Stimulated activated naive CD4-positive, alpha-beta T cell treated with Interleukin-2 at 50 U/mL for 16 hours (primary cell): ENCODE measurements around the gene ACSF2.
"Not testable (repeated sequence)": the region's sequence is repeated elsewhere in the genome, so short reads cannot be mapped to it uniquely, and the experiment has no call there.

Experiments used
- DNase-seq: peaks from one replicate; lab custom pipeline; 2025; lab: John Stamatoyannopoulos, UW

The ACSF2 gene

DNA sequence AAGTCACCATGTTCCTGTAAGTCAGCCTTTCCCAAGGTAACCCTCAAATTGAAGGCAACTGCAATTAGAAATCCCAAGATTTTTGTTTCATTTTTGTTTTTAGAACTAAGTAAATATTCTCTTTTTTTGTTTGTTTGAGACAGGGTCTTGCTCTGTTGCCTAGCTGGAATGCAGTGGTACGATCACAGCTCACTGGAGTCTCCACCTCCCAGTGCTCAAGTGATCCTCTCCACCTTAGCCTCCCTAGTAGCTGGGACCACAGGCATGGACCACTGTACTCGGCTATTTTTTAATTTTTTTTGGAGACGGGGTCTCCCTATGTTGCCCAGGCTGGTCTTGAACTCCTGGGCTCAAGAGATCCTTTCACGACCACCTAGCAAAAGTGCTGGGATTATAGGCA is 18.1 kb upstream of the ACSF2 start:
- no peak for DNase-seq

DNA sequence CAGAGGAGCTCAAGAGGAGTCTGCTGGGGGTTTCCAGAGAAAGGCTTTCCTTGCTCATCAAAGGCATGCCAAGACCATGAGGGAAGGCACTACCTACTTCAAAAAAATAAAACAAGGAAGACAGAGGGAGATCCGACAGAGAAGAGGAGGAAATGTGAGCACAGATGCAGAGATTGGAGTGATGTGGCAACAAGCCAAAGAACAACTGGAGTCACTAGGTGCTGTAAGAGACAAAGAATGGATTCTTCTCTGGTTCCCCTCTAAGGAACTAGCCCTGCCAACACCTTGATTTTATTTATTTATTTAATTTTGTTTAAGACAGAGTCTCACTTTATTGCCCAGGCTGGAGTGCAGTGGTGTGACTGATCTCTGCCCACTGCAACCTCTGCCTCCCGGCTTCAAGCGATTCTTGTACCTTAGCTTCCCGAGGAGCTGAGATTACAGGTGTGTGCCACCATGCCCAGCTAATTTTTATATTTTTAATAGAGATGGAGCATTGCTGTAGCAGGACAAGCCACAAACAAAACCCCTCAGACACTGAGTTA is 13.8 kb upstream of the ACSF2 start:
- DNase-seq: no peak

DNA sequence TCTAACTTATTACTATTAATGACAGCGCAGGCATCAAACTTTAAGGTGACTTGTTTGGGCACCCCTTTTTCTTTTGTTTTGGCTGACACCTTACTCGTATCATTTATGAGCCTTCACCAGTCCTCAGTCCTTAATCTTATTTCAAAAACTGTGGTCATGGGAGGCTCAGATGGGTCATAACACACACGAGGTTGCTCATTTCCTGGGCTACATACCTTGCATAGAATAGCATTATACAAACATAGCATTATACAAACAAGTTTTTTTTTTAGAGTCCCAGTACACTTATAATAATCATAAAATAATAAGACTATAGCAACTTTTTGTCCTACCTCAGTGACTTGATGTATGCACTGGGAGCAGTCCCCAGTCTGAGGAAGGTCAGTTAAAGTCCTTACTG is 11.2 kb upstream of the ACSF2 start:
- DNase-seq: no peak

DNA sequence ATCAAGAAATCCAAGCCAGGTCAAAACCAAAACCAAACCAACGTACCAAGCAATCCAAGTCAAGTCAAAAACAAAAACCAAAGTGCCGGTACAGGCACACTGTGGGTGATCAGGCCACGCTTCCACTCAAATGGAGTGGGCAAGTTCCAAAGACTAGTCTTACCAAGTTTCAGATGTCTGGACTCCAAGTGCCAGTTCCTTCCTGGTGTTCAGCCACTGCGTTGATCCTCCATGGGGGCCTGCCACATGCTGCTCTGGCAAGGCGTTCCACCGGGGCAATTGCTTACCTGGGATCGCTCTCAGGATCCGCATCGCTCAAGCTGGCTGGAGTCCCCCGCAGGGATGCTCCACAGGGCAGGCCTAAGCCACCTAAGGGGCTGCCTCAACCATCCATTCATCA is 6.4 kb upstream of the ACSF2 start:
- DNase-seq: not testable (repeated sequence)

DNA sequence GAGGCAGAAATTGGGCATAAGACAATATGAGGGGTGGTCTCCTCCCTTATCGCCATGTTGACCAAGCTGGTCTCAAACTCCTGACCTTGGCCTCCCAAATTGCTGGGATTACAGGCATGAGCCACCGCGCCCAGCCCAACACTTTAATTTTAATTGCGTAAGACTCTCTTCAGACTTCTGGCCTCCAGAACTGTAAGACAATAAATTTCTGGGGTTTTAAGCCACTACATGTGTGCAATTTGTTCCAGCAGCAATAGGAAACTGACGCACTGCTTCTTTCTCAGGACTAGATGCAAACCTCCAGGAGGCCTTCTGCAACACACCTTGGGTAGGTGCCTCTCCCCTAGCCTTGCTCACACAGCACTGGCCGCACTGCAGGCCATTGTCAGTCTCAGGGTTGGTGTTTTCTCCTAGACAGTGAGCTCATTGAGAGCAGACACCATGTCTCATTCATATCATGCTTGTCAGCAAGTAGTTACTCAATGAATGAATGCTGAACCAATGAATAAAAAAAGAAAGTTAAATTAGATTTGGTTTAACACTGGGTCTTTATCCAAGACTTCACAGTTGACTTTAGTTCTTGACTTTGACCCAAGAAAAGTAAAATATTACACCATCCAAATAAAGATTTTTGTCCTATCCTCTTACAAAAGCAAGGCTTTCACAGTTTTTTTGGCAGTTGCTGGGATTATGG is 5.5 kb upstream of the ACSF2 start:
- no peak for DNase-seq

DNA sequence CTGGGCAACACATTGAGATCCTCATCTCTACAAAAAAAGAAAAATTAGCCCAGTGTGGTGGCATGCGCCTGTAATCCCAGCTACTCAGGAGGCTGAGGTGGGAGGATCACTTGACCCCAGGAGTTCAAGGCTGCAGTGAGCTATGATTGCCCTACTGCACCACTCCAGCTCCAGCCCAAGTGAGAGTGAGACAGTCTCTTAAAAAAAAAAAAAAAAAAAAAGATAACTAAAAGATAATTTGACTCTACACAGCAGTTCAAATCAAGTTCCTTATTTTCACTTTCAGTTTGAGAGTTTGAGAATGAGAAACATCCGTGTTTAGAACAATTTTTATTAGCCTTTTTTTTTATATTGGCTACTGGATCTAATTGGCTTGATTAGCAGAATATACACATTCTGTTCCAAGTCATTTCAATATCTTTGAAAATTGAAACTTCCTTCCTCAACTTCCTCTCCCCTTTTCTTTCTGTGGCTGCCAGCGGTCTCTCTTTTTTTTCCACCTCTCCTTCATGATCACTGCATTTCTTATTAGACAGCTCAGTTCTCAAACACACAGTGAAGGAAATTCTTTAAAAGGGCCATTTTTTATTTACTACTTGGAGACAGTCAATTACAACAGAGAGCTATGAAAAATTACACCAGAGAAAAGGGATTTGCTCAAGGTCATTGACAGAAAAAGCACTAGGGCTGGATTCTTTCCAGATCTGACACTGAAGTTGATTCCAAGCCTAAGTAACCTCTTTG is 4.5 kb upstream of the ACSF2 start:
- DNase-seq: no peak

DNA sequence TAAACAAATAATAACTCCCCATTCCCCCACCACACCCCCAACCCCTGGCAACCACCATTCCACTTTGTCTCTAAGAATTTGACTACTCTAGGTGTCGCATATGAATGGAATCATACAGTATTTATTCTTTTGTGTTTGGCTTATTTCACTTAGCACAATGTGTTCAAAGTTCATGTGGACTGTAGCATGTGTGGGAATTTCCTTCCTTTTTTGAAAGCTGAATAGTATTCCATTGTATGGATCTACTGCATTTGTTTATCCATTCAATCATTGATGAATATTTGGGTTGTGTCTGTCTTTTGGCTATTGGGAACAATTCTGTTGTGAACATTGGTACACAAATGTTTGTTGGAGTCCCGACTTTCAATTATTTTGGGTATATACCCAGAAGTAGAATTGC is 3.3 kb upstream of the ACSF2 start:
- DNase-seq: no peak

DNA sequence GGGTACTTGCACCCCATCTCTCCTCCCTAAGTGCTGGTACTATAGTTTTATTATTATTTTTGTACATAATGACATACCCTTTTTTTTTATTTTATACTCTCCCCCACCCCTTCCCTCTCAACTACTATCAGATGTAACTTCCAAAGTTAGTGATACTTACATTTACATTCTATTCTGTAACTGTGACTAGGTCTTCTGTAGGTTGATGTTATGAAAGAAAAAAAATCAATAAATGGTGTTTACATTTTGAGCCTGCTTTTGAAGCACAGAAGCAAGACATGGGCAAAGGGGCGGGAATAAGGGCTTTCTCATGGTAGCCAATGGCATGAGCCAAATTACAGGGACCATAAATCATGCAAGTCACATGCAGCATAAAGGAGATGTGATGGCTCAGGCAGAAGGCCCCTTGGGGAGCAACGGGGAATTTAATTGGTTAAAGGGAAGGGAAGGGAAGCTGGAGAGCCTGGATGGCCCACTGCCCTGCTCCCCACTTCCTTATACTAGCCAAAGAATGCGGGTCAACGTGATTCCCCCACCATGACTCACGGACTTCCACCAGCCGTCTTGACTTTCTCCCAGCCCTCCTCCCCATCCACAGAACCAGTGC is 2.4 kb upstream of the ACSF2 start:
- no peak for DNase-seq

DNA sequence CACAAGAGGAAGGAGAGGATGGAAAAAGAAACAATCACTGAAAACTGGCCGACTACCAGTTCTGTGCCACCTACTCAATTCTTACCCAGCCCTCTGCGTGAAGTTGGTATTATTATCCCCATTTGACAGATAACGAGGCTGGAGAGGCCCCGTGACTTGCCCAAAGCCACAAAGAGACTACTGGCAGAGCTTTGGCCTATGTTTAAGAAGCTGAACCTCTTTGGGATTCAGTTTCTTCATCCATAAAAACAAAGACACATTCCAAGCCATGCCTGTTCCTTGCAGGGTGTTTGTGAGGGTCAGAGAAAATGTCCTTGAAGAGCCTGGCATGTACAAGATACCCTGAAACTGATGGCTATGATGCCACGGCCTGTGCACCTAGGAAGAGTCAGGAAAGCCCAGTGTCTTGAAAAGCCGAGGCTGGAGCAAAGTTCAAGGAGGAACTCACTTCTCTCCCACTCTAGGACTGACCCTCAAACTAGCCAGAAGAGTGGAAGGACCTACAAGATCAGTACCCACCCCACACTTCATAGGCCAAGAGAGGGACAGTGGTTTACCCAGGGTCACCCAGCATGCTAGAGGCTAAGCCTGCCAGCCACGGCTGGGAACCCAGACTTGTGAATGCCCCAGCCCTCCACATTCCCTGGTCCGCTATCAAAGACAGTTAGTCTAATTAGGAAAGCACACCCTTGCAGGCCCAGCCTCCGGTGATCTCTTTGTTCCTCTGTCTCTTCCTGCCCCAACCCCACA is 1.6 kb upstream of the ACSF2 start:
- DNase-seq: no peak

DNA sequence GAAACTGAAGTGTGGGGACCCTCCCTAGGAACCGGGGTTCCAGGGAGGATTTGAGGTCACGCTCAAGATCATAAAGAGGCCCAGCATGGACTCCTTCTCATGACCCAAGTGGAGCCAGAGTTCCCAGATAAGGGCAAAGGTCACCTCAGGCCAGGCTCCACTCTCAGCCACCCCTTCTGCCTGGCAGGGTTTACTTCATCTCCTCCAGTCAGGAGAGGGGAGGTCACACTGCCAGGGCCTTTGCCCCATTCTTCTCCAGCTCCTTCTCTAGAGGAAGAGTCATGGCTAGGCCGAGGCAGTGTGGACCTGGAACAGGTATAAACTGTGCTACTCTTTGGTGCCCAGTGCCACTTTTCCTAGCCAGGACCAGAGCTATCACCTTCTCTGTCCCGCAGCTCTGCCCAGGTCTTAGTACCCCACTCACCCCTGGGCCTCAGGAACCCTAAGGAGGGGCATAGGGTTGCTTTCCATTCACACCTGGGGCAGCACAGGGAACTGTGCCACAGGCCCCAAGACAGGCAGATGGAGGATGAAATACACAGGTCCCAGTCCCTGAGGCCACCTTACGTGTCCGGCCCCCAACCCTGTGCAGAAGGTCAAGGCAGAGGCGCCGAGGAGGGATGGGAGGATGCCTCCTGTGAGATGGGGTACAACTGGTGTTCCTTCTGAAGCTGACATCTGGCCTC is 879 bp upstream of the ACSF2 start:
- no peak for DNase-seq

DNA sequence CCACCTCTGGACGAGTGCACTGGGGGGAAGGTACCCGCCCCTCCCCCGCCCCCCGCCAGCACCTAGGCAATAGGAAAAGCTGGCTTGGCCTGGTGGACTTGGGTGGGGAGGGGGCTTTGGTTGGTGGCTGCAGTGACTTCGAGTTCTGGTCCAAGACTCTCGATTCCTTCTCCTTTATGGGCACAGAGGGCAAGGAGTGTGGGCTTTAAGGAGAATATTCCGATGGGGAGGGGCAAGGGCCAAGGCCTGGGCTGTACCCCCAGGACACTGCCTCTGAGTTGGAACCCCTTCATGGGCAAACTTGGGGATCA is 409 bp downstream of the ACSF2 start:
- no peak for DNase-seq

DNA sequence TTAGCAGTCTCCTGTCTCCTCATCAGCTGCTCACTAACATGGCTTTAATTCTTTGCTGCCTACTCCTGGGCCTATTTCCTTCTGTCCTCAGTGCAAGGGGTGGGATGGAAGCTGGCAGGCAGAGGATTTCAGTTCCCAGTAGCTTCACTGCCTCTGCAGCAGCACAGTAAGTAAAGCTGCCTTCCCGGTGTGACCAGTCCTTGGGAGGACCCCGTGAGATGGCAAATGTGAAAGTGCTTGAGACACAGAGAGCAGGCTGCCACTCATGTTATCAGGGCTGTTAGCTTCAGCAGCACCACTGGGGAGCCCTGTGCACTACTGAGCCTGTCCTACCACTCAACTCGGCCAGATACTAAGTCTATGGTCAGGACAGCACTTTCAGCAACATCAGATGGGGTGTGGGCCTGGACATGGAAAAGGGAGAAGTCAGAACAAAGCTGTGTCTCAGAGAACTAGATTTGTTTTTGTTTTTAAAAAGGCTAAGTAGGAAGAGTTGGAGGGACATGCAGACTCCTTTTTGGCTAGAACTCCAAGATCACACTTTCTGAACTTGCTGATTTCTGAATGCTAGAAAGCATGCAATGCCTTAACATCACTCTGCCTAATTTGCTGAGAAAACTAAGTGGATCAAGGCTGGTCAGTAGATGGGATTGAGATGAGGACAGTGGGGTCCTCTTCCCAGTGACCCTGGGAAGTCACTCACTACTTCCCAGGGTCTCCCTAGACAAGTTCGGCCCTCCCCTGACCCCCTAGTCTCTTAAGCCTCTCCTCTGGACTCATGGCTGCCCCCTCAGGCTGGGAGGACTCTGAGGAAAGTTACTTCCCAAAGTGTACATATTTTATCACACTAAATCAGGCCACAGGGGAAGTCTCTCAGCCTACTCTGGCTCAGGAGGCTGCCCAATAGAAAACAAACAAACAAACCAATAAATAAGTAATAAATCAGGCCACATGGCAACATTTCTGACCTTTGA is 1.1 kb downstream of the ACSF2 start:
- DNase-seq: peak; percentile 1

DNA sequence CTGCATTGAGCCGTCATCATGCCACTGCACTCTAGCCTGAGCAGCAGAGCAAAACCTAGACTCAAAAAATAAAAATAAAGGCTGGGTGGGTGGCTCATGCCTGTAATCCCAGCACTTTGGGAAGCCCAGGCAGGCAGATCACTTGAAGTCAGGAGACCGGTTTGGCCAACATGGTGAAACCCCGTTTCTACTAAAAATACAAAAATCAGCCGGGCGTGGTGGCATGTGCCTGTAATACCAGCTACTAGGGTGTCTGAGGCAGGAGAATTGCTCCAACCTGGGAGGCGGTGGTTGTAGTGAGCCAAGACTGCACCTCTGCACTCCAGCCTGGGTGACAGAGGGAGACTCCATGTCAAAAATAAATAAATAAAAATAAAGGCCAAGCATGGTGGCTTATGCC is 2.1 kb downstream of the ACSF2 start:
- not testable (repeated sequence) for DNase-seq

DNA sequence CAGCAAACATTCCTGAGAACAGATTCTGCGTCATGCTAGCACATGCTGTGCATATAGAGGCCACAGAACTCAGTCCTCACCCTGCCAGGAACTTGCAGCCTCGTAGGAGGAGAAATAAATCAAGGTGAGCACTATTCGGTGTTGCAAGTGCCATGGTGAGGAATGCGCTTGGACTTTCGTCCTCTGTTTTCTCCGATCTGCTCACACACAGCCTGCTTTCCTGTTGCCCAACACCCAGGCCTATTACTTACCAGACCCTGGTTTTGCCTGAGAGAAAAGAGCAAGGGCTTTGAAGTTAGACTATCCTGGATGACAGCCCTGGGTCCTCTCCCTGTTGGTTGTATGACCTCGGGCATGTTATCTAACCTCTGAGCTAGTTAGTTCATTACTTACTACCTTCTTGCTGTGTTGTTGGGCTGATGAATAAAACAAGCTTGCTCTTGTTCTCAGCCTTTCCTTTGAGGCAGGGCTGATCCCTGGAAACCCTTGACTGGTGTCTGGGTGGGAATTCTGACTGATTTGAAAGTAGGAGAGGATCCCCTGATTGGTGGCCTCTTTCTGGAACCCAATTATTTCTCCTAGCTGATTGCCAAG is 2.9 kb downstream of the ACSF2 start:
- DNase-seq: no peak

DNA sequence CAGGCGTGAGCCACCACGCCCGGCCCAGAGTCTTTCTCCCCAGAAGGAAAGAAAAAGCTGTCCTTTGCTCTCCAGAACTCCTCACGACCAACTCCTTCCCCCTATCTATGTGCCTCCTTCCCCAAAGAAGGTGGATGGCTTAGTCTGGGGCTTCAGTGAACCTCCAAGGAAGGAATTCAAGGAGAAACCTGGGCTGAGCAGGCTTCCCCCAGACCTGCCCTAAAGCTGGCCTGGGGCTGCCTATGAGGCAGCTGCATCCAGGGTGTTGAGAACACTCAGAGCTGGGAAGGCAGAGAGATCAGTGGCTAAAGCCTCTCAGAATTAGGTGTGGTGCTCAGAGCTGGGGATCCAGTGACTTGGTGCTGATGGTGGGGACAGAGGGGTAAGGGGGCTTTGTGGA is 3.8 kb downstream of the ACSF2 start:
- DNase-seq: no peak

DNA sequence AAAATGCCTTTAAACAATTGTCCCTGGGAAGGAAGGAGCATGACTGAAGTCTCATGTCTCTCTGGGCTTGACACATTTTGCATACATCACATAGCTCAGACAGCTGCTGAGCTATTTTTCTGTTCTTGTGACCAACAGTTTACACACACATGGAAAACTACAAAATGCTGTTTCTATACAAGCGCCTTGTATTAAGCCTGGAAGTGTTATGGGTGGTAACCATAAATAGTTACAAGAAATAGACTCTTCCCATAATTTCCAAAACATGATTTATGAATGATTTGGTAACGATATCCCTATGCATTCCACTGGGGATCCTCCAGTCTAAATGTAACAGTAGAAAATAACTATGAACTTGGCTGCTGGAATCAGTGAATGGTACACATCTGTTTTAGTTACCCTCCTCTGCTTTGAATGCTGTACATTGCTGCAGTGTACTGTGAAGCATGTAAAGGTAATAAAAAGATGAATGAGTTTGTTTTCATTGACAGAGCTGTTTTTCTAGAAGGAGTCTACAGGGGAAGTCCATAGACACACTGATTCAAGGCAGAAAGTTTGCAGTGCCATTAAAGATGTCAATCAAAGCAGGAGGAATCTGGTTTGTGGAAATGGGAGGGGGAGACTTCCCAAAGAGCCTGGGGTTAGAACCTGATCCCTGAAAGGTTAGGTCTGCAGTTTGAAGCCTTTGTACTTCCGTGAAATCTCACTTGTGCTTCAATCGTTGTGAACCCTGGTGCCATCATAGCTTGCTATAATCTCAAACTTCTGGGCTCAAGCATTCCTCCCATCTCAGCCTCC is 5.0 kb downstream of the ACSF2 start:
- DNase-seq: no peak

DNA sequence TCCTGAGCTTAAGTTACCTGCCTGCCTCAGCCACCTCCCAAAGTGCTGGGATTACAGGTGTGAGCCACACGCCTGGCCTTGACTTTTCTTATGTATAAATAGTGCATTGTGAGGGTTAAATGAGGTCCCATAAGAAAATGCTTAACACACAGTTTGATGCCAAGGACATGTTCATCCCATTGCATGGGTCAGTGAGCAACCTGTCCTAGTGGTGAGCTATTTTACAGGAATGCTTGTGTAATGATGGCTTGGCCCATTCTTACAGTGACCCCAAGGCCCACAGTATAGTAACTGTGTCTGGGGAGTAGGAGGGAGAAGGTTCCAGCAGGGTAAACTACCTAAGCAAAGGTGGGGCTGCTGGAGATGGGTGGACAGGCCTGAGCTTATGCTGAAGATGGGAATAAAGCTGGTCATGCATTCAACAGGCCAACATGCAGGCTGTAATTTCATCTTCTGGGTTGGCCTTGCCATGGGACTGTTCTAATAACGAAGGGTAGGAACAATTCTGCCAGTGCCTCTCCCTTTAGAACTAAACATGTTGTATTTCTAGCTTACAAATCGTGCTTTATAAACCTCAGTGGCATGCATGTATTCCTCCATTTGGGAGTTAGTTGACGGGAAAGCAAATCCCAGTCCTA is 6.2 kb downstream of the ACSF2 start:
- no peak for DNase-seq

DNA sequence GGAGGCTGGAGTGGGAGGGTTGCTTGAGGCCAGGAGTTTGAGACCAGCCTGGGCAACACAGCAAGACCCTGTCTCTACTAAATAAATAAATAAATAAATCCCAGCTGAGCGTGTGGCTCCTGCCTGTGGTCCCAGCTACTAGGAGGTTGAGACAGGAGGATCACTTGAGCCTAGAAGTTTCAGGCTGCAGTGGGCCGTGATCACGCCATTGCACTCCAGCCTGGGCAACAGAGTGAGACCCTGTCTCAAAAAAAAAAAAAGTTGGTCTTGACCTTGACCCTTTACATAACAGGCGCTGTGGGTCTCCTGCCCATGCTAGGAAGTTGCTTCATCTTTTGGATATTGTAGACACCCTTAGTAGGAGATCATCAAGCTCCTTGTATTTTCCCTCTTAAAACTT is 11.4 kb downstream of the ACSF2 start:
- no peak for DNase-seq

DNA sequence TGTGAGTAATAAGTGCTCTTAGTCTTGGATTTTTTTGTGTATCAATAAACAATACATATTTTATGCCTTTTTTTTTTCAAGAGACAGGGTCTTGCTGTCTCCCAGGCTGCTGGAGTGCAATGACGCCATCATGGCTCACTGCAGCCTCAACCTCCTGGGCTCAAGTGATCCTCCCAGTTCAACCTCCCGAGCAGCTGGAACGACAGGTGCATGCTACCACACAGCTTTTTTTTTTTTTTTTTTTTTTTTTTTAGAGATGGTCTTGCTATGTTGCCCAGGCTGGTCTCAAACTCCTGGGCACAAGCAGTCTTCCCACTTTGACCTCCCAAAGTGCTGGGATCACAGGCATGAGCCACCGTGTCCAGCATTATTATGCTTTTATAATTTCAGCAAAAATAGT is 13.0 kb downstream of the ACSF2 start:
- DNase-seq: no peak
